GM12864 (cell line): ENCODE results near the gene POFUT2.
"Not testable (repeated sequence)": the region's sequence is repeated elsewhere in the genome, so short reads cannot be mapped to it uniquely, and the experiment has no call there.

ENCODE experiments used
- DNase-seq: peaks from one replicate; pipeline ENCODE4 v3.0.0-alpha.2; 2011; ENCODE audit warnings: low read depth
- H3K4me3 ChIP-seq: 2 replicates; pipeline ENCODE4 v1.5.1; 2011; ENCODE audit warnings: mild to moderate bottlenecking, low read depth, low read length, control low read depth
- CTCF ChIP-seq: IDR thresholded peaks from 2 replicates; pipeline ENCODE4 v1.5.1; 2011; ENCODE audit warnings: low read depth, mild to moderate bottlenecking, moderate library complexity, low read length, control low read depth, inconsistent platforms; ENCODE audit errors: missing control alignments

POFUT2 gene

GRCh38 chr21:45309069-45309986, 21.6 kb upstream of the POFUT2 start:
- DNase-seq = no peak
- peak; percentile 65 for TF ChIP-seq CTCF
- no peak overlapping the region for H3K4me3 ChIP-seq

GRCh38 chr21:45308194-45309068, 20.7 kb upstream of the POFUT2 start:
- no peak for DNase-seq
- H3K4me3 ChIP-seq = no peak overlapping the region
- no peak for TF ChIP-seq CTCF

GRCh38 chr21:45307597-45308158, 20.0 kb upstream of the POFUT2 start:
- not testable (repeated sequence) for DNase-seq, H3K4me3 ChIP-seq

GRCh38 chr21:45306832-45307571, 19.3 kb upstream of the POFUT2 start:
- H3K4me3 ChIP-seq = no peak overlapping the region
- TF ChIP-seq CTCF = no peak
- DNase-seq = no peak

GRCh38 chr21:45306453-45306831, 18.7 kb upstream of the POFUT2 start:
- no peak overlapping the region for H3K4me3 ChIP-seq
- no peak for TF ChIP-seq CTCF
- no peak for DNase-seq

- no peak for DNase-seq
- H3K4me3 ChIP-seq = no peak overlapping the region
- TF ChIP-seq CTCF = no peak
Observed at GRCh38 chr21:45305836-45306235, 18.1 kb upstream of the POFUT2 start.
